Measurements from ENCODE around the gene BSN.
A peak's percentile ranks its signal among the peaks of the same experiment; 100 is the strongest.

The BSN gene

DNA sequence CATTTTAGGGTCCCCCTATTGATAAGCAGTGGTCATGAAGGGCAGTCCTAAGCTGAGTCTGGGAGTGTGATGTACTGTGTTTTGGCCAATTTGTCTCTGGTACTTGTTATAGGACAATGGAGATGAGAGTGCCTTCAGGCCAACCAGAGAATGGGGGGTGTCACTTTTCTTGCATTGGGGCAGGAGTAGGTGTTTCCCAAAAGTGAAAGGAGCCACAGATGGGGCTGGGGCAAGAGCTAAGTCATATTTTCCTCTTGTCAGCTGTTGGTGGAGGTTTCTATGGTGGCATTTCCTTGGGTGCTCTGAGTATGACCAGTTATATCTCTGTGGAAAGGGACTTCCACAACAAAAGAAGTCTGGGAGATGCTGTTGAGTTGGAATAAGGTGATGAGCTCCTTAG is 24.7 kb upstream of the BSN start:
- Histone ChIP-seq H3K27me3 (ENCODE audit: low read depth) (no peaks in the 10 kb centered on the region), H3K9me3 (no peaks in the 10 kb centered on the region), H3K4me1 (no peaks in the 10 kb centered on the region), H3K36me3 (replicated peaks) (peaks cover 40% of the 10 kb centered on the region), H3K4me3 (no peak overlapping the region)
- in situ Hi-C loops (cut with MboI; ENCODE audit: low sequenced_read_pairs) = loop anchor here (25.0 kb wide), 1 partner anchor 308 kb away; no protein-coding TSS in a partner anchor
- DNase-seq (ENCODE audit: low spot score in 2 of 2) = no peak

DNA sequence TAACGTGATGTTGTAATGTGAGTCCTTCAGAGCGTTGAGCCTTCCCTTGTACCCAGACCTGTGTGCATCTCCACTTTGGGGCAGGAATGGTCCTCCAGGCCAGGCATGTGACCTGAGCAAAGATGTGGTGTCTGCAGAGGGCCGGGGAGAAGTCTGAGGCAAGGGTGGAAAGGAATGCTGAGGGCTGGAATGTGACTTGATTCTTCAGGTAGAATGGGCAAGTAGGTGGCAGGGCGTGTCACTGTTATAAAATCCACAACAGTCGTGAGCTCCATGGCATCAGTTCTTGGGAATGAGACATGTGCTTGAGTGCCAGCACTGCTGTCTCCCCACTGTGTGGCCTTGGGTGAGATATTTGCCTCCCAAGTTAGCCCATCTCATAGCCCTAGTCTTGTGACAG is 24.0 kb upstream of the BSN start:
- in situ Hi-C loops (cut with MboI; ENCODE audit: low sequenced_read_pairs) = loop anchor here (25.0 kb wide), 1 partner anchor 307 kb away; no protein-coding TSS in a partner anchor
- DNase-seq (ENCODE audit: low spot score in 2 of 2) = no peak
- no peaks in the 10 kb centered on the region for H3K9me3 ChIP-seq
- H3K36me3 ChIP-seq (replicated peaks) = peaks cover 39% of the 10 kb centered on the region
- no peaks in the 10 kb centered on the region for H3K4me1 ChIP-seq
- H3K4me3 ChIP-seq = no peak overlapping the region
- no peaks in the 10 kb centered on the region for H3K27me3 ChIP-seq (ENCODE audit: low read depth)

DNA sequence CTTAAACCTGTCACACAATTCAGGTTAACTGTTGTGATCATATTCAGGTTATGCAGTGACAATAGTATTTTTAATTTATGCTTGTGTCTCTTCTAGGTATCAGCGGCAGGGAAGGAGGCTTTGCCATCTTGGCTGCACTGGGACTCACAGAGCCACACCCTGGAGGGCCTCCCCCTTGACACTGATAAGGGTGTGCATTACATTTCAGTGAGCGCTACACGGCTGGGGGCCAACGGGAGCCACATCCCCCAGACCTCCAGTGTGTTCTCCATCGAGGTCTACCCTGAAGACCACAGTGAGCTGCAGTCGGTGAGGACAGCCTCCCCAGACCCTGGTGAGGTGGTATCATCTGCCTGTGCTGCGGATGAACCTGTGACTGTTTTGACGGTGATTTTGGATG is 23.6 kb upstream of the BSN start:
- H3K4me3 ChIP-seq = no peak overlapping the region
- DNase-seq (ENCODE audit: low spot score in 2 of 2) = no peak
- peaks cover 39% of the 10 kb centered on the region for H3K36me3 ChIP-seq (replicated peaks)
- H3K27me3 ChIP-seq (ENCODE audit: low read depth) = no peaks in the 10 kb centered on the region
- no peaks in the 10 kb centered on the region for H3K4me1 ChIP-seq
- H3K9me3 ChIP-seq = no peaks in the 10 kb centered on the region
- in situ Hi-C loops (cut with MboI; ENCODE audit: low sequenced_read_pairs) = loop anchor here (25.0 kb wide), 1 partner anchor 307 kb away; no protein-coding TSS in a partner anchor

DNA sequence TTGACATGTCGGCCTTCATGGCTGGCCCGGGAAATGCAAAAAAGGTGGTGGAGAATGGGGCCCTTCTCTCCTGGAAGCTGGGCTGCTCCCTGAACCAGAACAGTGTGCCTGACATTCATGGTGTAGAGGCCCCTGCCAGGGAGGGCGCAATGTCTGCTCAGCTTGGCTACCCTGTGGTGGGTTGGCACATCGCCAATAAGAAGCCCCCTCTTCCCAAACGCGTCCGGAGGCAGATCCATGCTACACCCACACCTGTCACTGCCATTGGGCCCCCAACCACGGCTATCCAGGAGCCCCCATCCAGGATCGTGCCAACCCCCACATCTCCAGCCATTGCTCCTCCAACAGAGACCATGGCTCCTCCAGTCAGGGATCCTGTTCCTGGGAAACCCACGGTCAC is 23.1 kb upstream of the BSN start:
- in situ Hi-C loops (cut with MboI; ENCODE audit: low sequenced_read_pairs) = loop anchor here (25.0 kb wide), 1 partner anchor 306 kb away; no protein-coding TSS in a partner anchor
- no peak for DNase-seq (ENCODE audit: low spot score in 2 of 2)
- Histone ChIP-seq H3K36me3 (replicated peaks) (peaks cover 39% of the 10 kb centered on the region), H3K9me3 (no peaks in the 10 kb centered on the region), H3K27me3 (ENCODE audit: low read depth) (no peaks in the 10 kb centered on the region), H3K4me1 (no peaks in the 10 kb centered on the region), H3K4me3 (no peak overlapping the region)

DNA sequence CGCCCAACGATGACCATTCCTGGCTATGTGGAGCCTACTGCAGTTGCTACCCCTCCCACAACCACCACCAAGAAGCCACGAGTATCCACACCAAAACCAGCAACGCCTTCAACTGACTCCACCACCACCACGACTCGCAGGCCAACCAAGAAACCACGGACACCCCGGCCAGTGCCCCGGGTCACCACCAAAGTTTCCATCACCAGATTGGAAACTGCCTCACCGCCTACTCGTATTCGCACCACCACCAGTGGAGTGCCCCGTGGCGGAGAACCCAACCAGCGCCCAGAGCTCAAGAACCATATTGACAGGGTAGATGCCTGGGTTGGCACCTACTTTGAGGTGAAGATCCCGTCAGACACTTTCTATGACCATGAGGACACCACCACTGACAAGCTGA is 22.6 kb upstream of the BSN start:
- peaks cover 39% of the 10 kb centered on the region for H3K36me3 ChIP-seq (replicated peaks)
- no peaks in the 10 kb centered on the region for H3K4me1 ChIP-seq
- H3K9me3 ChIP-seq = no peaks in the 10 kb centered on the region
- in situ Hi-C loops (cut with MboI; ENCODE audit: low sequenced_read_pairs) = loop anchor here (25.0 kb wide), 1 partner anchor 306 kb away; no protein-coding TSS in a partner anchor
- H3K27me3 ChIP-seq (ENCODE audit: low read depth) = no peaks in the 10 kb centered on the region
- H3K4me3 ChIP-seq = no peak overlapping the region
- no peak for DNase-seq (ENCODE audit: low spot score in 2 of 2)

DNA sequence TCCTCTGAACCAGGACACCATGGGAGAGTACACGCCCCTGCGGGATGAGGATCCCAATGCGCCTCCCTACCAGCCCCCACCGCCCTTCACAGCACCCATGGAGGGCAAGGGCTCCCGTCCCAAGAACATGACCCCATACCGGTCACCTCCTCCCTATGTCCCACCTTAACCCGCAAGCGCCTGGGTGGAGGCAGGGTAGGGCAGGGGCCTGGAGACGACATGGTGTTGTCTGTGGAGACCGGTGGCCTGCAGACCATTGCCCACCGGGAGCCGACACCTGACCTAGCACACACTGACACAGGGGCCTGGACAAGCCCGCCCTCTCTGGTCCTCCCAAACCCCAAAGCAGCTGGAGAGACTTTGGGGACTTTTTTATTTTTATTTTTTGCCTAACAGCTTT is 21.2 kb upstream of the BSN start:
- Histone ChIP-seq H3K4me3 (no peak overlapping the region), H3K9me3 (no peaks in the 10 kb centered on the region), H3K27me3 (ENCODE audit: low read depth) (no peaks in the 10 kb centered on the region), H3K4me1 (no peaks in the 10 kb centered on the region), H3K36me3 (replicated peaks) (peaks cover 39% of the 10 kb centered on the region)
- no peak for DNase-seq (ENCODE audit: low spot score in 2 of 2)
- in situ Hi-C loops (cut with MboI; ENCODE audit: low sequenced_read_pairs) = loop anchor here (25.0 kb wide), 1 partner anchor 304 kb away; no protein-coding TSS in a partner anchor

DNA sequence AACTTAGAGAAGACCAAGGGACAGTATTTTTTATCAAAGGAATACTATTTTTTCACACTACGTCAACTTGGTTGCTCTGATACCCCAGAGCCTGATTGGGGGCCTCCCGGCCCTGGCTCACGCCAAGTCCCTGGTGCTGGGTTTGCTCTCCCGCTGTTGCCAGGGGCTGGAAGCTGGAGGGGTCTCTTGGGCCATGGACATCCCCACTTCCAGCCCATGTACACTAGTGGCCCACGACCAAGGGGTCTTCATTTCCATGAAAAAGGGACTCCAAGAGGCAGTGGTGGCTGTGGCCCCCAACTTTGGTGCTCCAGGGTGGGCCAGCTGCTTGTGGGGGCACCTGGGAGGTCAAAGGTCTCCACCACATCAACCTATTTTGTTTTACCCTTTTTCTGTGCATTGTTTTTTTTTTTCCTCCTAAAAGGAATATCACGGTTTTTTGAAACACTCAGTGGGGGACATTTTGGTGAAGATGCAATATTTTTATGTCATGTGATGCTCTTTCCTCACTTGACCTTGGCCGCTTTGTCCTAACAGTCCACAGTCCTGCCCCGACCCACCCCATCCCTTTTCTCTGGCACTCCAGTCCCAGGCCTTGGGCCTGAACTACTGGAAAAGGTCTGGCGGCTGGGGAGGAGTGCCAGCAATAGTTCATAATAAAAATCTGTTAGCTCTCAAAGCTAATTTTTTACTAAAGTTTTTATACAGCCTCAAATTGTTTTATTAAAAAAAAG is 20.3 kb upstream of the BSN start:
- Histone ChIP-seq H3K4me1 (no peaks in the 10 kb centered on the region), H3K4me3 (no peak overlapping the region), H3K9me3 (no peaks in the 10 kb centered on the region), H3K27me3 (ENCODE audit: low read depth) (no peaks in the 10 kb centered on the region), H3K36me3 (replicated peaks) (peaks cover 39% of the 10 kb centered on the region)
- in situ Hi-C loops (cut with MboI; ENCODE audit: low sequenced_read_pairs) = loop anchor here (25.0 kb wide), 1 partner anchor 303 kb away; no protein-coding TSS in a partner anchor
- DNase-seq (ENCODE audit: low spot score in 2 of 2) = no peak

DNA sequence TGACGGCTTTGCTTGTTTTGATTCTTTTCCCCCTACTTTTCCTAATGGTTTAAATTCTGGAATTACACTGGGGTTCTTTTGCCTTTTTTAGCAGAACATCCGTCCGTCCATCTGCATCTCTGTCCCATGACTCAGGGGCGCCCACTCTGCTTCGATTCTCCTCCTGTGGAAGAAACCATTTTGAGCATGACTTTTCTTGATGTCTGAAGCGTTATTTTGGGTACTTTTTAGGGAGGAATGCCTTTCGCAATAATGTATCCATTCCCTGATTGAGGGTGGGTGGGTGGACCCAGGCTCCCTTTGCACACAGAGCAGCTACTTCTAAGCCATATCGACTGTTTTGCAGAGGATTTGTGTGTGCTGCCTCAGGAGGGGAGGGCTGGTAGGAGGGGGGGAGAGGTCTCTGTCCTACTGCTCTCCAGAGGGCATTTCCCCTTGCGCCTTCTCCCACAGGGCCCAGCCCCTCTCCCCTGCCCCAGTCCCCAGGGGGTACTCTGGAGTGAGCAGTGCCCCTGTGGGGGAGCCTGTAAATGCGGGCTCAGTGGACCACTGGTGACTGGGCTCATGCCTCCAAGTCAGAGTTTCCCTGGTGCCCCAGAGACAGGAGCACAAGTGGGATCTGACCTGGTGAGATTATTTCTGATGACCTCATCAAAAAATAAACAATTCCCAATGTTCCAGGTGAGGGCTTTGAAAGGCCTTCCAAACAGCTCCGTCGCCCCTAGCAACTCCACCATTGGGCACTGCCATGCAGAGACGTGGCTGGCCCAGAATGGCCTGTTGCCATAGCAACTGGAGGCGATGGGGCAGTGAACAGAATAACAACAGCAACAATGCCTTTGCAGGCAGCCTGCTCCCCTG is 19.5 kb upstream of the BSN start:
- Histone ChIP-seq H3K4me1 (no peaks in the 10 kb centered on the region), H3K27me3 (ENCODE audit: low read depth) (no peaks in the 10 kb centered on the region), H3K9me3 (no peaks in the 10 kb centered on the region), H3K36me3 (replicated peaks) (peaks cover 39% of the 10 kb centered on the region), H3K4me3 (no peak overlapping the region)
- DNase-seq (ENCODE audit: low spot score in 2 of 2) = peak in 1 of 2 experiments; percentile 54
- in situ Hi-C loops (cut with MboI; ENCODE audit: low sequenced_read_pairs) = loop anchor here (25.0 kb wide), 1 partner anchor 302 kb away; no protein-coding TSS in a partner anchor

DNA sequence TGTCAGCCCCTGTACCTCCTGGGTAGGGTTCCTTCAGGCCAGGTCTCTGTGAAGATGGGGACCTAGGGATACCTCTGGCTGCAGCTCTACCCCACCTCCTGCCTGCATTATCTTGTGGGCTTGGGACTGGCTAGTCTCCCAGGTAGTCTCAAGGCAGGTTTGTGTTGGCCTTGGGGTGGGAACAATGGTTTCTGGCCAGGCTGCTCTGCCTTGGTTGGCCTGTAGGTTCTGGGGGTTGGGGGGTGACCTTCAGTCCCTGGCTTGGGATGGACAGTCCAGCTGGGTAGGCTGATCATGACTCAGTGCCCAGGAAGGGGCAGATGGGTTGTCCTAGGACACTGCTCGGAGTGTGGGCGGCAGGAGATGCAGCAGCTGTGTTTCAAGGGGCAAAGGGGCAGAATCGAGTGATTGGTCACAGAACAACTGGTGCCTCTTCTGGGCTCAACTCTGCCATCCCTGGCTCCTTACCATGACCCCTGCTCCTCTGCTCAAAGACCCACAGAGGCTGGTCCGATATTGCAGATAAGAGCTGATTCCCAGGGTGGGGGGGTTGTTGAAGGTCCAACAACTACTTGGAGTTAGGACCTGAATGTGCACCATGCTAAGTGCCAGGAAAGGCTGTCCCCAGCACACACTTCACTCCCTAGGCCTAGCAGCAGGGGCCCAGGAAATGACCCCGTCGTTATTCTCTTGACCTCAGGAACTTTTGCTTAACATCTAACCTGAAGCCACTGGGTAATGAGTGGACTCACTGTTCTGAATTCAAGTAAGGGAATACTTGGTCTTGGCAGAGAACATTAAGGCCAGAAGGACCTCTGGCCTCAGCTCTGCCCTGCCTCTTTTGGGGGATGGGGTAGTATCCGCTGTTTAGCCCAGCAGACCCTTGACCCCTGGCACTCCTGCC is 18.1 kb upstream of the BSN start:
- H3K4me3 ChIP-seq = no peak overlapping the region
- in situ Hi-C loops (cut with MboI; ENCODE audit: low sequenced_read_pairs) = loop anchor here (25.0 kb wide), 1 partner anchor 301 kb away; no protein-coding TSS in a partner anchor
- no peak for DNase-seq (ENCODE audit: low spot score in 2 of 2)
- H3K27me3 ChIP-seq (ENCODE audit: low read depth) = no peaks in the 10 kb centered on the region
- H3K9me3 ChIP-seq = no peaks in the 10 kb centered on the region
- peaks cover 24% of the 10 kb centered on the region for H3K36me3 ChIP-seq (replicated peaks)
- H3K4me1 ChIP-seq = peaks cover 6% of the 10 kb centered on the region

DNA sequence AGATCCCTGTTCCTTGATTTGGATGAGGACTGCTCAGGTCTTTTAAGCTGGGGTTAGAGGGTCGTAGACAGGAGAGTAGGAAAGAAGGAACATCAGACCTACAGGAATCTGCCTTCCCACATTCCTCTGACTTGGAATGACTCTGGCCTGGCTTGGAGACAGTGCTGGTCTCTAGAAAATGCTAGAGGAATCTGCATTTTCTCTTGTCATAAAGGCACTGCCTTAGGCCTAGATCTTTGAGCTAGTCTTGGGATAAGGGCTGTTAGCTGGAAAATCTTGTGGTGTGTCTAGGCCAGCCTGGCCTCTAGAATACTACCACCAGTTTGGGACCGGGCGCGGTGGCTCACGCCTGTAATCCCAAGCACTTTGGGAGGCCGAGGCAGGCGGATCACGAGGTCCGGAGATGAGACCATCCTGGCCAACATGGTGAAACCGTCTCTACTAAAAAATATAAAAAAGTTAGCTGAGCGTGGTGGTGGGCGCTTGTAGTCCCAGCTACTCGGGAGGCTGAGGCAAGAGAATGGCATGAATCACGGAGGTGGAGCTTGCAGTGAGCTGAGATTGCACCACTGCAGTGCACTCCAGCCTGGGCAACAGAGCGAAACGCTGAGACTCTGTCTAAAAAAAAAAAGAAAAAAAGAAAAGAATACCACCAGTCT is 17.3 kb upstream of the BSN start:
- Histone ChIP-seq H3K4me1 (peaks cover 6% of the 10 kb centered on the region), H3K4me3 (no peak overlapping the region), H3K36me3 (replicated peaks) (peaks cover 17% of the 10 kb centered on the region), H3K9me3 (no peaks in the 10 kb centered on the region), H3K27me3 (ENCODE audit: low read depth) (no peaks in the 10 kb centered on the region)
- in situ Hi-C loops (cut with MboI; ENCODE audit: low sequenced_read_pairs) = loop anchor here (25.0 kb wide), 1 partner anchor 300 kb away; no protein-coding TSS in a partner anchor
- DNase-seq (ENCODE audit: low spot score in 2 of 2) = no peak

DNA sequence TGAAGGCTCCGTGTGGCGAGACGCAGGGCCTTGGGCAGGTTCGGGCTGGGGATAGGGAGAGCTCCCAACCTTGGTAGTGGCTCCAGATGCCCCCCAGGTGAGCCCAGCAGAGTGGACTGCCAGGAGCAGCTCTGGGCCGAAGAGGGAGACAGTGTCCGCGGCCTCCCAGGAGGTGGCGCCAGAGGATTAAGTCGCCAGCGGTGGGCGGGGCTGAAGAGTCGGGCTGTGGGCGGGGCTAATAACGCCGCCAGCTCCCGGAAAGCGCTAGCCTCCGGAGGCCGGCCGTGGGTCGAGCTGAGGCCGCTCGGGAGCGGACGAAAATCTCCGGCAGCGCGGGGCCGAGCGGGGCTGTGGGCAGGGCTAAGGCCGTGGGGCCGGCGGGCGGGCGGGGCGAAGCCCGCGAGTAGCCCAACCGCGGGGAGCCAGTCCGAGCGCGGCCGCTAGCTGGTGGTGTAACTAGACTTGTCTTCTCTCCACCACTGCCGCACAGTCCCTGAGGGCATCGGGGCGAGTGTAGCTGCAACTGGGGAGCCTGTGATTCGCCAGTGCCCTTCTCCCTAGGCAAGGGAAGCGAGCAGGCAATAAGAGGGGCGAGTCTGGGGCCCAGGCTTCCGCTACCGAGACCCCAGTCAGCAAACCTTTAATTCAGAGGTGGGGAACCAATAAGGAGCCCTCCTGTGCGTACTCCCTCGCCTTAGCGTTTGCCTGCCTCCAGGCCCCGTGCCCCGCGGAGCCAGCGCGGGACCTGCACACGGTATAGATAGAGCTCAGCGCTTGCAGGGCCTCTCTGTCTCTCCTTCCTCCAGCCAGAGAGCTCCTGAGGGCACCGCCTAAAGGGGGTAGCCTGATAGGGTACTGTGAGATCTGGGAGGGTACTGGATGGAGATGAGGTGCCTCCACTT is 14.4 kb upstream of the BSN start:
- Histone ChIP-seq H3K4me3 (peak overlapping the region; percentile 39), H3K27me3 (ENCODE audit: low read depth) (no peaks in the 10 kb centered on the region; the same call in none of the 2 replicates), H3K9me3 (no peaks in the 10 kb centered on the region), H3K4me1 (peaks cover 6% of the 10 kb centered on the region), H3K36me3 (replicated peaks) (no peaks in the 10 kb centered on the region)
- DNase-seq (ENCODE audit: low spot score in 2 of 2) = peak; percentile 90 to 96
- in situ Hi-C loops (cut with MboI; ENCODE audit: low sequenced_read_pairs) = loop anchor here (25.0 kb wide), 1 partner anchor 297 kb away; no protein-coding TSS in a partner anchor

DNA sequence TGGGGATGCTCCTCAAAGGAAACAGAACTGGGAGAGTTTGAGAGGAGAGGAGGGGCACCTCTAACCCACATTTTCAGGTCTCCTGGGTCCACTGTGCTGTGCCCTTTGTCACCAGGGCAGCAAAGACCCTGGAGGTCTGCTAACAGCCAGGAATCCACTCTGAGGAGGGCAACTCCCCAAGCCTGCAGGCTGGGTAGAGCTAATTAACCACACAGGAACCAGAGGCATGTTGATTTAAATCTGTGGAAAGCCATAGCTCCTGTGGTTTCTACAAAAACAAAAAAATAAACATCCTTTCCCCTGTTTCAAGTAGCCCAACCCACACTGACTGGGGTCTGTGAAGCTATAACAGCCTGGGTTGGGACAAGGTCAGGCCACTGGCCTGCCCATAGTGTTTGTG is 2.2 kb upstream of the BSN start:
- in situ Hi-C loops (cut with MboI; ENCODE audit: low sequenced_read_pairs) = no loop called here

More for the DNA sequence above, 2.2 kb upstream of the BSN start:
- no peaks in the 10 kb centered on the region for H3K36me3 ChIP-seq (replicated peaks)
- H3K4me1 ChIP-seq = peaks cover 14% of the 10 kb centered on the region
- no peak overlapping the region for H3K4me3 ChIP-seq
- peaks cover 20% of the 10 kb centered on the region; the same call in 1 of the 2 replicates for H3K27me3 ChIP-seq (ENCODE audit: low read depth)
- H3K9me3 ChIP-seq = peaks cover 2% of the 10 kb centered on the region; the same call in 1 of the 2 replicates
- DNase-seq (ENCODE audit: low spot score in 2 of 2) = no peak

Data from HAP-1 (cell line).